Measurements from ENCODE around the gene GLI3.

GLI3 gene

DNA sequence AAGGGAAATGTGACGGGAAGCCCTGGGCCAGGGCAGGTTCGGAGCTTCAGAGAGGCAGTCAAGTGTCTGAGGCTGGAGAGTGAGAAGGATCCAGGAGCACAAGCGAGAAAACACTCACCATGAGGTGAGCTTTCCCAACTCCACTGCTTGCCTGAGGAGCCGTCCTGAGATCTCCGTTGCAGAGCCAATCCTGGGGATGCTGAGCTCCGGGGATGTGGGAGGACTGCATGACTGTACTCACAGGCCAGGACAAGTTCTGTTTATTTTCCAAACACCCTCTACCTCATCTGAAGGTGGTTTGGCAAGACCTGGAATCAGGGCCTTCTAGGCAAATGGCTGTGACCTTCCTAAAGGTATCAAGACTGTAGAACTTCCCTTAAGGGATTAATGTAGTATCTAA, 38.7 kb downstream of the GLI3 start:
- Histone ChIP-seq H3K27ac (no peak overlapping the region), H3K4me1 (ENCODE audit: control insufficient read depth in 1 of 2, insufficient read depth in 1 of 2, low read depth in 1 of 2, low read length in 1 of 2) (no peaks in the 10 kb centered on the region), H3K36me3 (no peaks in the 10 kb centered on the region), H3K4me3 (ENCODE audit: low read depth in 1 of 2, low read length in 1 of 2) (no peak overlapping the region), H3K9me3 (no peaks in the 10 kb centered on the region), H3K27me3 (no peaks in the 10 kb centered on the region)
- TF ChIP-seq, protein P1, sequence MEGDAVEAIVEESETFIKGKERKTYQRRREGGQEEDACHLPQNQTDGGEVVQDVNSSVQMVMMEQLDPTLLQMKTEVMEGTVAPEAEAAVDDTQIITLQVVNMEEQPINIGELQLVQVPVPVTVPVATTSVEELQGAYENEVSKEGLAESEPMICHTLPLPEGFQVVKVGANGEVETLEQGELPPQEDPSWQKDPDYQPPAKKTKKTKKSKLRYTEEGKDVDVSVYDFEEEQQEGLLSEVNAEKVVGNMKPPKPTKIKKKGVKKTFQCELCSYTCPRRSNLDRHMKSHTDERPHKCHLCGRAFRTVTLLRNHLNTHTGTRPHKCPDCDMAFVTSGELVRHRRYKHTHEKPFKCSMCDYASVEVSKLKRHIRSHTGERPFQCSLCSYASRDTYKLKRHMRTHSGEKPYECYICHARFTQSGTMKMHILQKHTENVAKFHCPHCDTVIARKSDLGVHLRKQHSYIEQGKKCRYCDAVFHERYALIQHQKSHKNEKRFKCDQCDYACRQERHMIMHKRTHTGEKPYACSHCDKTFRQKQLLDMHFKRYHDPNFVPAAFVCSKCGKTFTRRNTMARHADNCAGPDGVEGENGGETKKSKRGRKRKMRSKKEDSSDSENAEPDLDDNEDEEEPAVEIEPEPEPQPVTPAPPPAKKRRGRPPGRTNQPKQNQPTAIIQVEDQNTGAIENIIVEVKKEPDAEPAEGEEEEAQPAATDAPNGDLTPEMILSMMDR (IDR thresholded peaks at IDR 0.05) = no peak

DNA sequence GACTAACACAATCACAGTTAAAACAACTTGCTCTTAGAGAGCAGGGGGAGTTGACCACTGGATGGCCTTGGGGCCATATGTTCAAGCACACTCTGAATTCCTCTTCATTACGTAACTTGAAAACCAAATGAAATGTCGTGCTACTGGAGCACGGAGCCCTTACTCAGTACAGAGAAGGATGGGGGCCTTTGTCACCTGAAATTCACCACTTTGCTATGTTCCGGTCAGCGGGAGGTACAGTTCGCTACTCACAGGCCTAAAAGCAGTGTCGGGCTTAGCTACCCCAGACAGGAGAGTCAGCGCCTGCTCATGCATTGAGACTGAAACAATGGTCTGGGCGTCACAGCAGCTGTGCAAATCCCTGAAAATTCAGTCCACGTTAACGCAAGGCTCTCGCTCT, 39.6 kb downstream of the GLI3 start:
- H3K9me3 ChIP-seq = no peaks in the 10 kb centered on the region

DNA sequence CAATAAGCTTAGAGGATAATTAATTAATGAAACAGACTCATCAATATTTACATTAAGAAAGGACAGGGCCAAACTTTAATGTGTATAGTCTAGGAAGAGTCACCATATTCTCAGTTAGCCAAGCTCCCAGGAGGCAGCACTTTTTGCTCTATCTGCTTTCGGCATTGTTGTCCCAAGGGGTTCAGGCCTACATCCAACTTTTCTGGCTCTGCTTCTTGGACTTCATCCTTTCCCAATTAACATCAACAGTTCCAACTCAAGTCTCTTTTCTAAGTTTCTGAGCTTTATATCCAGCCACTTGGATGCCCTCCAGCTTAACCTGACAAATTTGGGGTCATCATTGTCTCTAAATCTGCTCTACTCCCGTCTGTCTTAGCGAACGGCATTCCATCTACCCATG, 42.8 kb downstream of the GLI3 start:
- H3K4me1 ChIP-seq (ENCODE audit: control insufficient read depth in 1 of 2, insufficient read depth in 1 of 2, low read depth in 1 of 2, low read length in 1 of 2) = no peaks in the 10 kb centered on the region
- TF ChIP-seq, protein P1 (IDR thresholded peaks at IDR 0.05) = no peak
- H3K36me3 ChIP-seq = no peaks in the 10 kb centered on the region
- no peak overlapping the region for H3K27ac ChIP-seq
- H3K4me3 ChIP-seq (ENCODE audit: low read depth in 1 of 2, low read length in 1 of 2) = no peak overlapping the region
- no peaks in the 10 kb centered on the region for H3K27me3 ChIP-seq
- H3K9me3 ChIP-seq = no peaks in the 10 kb centered on the region

More for the DNA sequence above, 39.6 kb downstream of the GLI3 start:
- TF ChIP-seq, protein P1 (IDR thresholded peaks at IDR 0.05) = no peak
- no peaks in the 10 kb centered on the region for H3K27me3 ChIP-seq
- no peak overlapping the region for H3K27ac ChIP-seq
- no peak overlapping the region for H3K4me3 ChIP-seq (ENCODE audit: low read depth in 1 of 2, low read length in 1 of 2)
- no peaks in the 10 kb centered on the region for H3K4me1 ChIP-seq (ENCODE audit: control insufficient read depth in 1 of 2, insufficient read depth in 1 of 2, low read depth in 1 of 2, low read length in 1 of 2)
- H3K36me3 ChIP-seq = no peaks in the 10 kb centered on the region

DNA sequence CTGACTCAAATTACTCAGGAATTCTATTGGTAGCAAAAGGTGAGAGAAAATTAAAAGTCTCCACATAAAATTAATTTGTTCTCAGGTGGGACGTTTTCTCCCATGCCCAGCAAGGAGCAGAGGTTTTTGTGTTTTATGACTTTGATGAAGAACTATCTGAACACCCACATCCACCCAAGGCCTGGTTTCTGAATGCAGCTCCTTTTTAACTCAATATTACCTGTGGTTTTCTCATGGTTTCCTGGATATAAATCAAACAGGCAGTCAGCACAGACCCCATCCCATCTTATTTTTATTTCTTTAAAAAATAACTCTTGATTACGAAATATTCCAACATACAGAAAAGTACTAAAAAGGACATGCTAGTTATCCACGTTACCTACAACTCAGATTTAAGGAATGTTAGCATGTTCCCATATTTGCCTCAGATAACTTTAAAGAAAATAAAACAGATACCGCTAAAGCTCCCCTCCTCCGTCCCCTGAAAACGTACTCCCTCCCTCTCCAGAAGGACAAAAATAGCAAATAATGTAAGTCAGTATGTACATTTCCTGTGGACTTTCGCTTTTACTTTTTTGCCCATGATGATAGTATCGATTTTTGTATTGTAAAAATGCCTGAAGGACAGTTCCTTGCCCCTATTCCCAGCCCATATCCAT, 43.4 kb downstream of the GLI3 start:
- TF ChIP-seq, protein P1 (IDR thresholded peaks at IDR 0.05) = no peak
- H3K4me3 ChIP-seq (ENCODE audit: low read depth in 1 of 2, low read length in 1 of 2) = no peak overlapping the region

DNA sequence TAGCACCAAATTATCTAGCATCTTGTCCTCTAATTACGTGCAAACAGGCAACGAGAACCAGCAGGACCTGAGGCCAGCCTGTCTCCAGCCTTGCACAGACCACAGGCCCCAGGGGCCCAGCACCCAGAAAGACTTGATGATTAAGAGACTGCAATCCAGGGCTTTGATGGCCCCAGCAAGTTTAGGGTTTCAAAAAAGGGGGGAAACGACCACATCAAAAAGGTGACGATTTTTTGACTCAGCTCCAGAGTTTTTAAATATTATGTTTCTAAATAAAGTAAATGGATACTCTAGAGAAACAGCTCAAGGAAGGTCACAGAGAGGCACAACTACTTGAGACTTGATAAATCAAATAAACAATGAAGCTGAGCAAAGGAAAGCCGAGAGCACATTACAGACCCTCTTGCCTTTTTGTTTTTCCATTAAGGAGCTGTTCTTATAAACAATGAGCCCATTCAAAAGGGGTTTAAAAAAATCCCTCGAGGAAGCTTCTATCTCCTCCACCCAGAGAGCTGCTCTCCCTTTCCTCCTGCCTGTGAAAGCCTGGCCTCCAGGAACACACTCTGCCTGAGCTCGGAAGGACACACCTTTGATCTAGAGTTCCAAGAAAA, 44.1 kb downstream of the GLI3 start:
- Histone ChIP-seq H3K9me3 (no peaks in the 10 kb centered on the region), H3K27me3 (no peaks in the 10 kb centered on the region), H3K27ac (no peak overlapping the region), H3K36me3 (no peaks in the 10 kb centered on the region), H3K4me1 (ENCODE audit: control insufficient read depth in 1 of 2, insufficient read depth in 1 of 2, low read depth in 1 of 2, low read length in 1 of 2) (no peaks in the 10 kb centered on the region), H3K4me3 (ENCODE audit: low read depth in 1 of 2, low read length in 1 of 2) (no peak overlapping the region)
- TF ChIP-seq, protein P1 (IDR thresholded peaks at IDR 0.05) = no peak

More for the DNA sequence above, 43.4 kb downstream of the GLI3 start:
- H3K9me3 ChIP-seq = no peaks in the 10 kb centered on the region
- H3K27ac ChIP-seq = no peak overlapping the region
- H3K27me3 ChIP-seq = no peaks in the 10 kb centered on the region
- no peaks in the 10 kb centered on the region for H3K36me3 ChIP-seq
- H3K4me1 ChIP-seq (ENCODE audit: control insufficient read depth in 1 of 2, insufficient read depth in 1 of 2, low read depth in 1 of 2, low read length in 1 of 2) = no peaks in the 10 kb centered on the region

All from neutrophil (primary cell).